ENCODE data around the gene PARP9.

Gene PARP9

DNA sequence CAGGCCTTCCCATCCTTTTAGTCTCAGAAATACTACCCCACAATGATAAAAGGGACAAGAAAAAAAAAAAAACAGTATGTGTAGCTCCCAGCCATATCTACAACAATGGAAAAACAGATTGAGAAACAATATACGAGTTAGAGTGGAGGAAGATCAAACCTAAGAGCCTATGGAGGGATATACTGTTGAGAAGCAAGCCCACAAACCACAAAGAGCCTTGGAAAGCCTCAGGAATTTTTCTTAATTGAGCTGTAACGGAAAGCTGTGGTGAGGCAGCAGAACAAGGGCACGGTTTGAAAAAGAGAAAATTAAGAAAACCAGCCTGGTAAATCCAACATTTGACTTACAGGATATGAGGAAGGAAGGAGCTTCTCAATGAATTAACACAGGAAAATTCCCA lies 70.8 kb downstream of the PARP9 start:
- DNase-seq (ENCODE audit: extremely low read depth in 1 of 2, low read depth in 1 of 2), result no peak

DNA sequence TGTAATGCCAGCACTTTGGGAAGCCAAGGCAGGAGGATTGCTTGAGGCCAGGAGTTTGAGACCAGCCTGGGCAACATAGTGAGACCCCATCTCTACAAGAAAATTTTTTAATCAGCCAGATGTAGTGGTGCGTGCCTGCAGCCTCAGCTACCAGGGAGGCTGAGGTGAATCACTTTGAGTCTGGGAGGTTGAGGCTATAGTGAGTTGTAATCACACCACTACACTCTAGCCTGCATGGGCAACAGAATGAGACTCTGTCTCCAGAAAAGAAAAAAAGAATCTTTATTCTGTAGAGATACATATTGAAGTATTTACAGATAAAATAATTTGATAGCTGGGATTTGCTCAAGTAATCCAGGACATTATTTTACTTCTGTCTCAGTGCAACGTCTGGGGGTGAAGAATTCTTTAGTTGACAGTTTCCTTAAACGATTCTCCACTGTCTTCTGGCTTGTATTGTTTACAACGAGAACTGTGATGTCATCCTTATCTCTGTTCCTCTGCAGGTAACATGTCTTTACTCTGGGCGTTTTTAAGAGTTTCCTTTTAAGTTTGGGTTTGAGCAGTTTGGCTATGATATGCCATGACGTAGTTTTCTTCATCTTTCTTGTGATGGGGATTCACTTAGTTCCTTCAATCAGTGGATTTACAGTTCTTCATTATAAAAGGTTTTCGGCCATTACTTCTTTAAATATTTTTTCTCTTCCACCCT lies 75.7 kb downstream of the PARP9 start:
- DNase-seq (ENCODE audit: extremely low read depth in 1 of 2, low read depth in 1 of 2), result no peak

- no peak for DNase-seq (ENCODE audit: extremely low read depth in 1 of 2, low read depth in 1 of 2)
These were observed 79.1 kb downstream of the PARP9 start for GRCh38 chr3:122484985-122485384.

- no peak for DNase-seq (ENCODE audit: extremely low read depth in 1 of 2, low read depth in 1 of 2)
These were observed 82.7 kb downstream of the PARP9 start for GRCh38 chr3:122481390-122481789.
